ENCODE measurements around the gene GPC5. TPM values are rescaled to one million over a fixed set of nuclear protein-coding genes. Genes with fewer than 3 reads are reported as not detected.

GPC5 gene
- total and polyA plus RNA-seq, 2 of the 13 experiments (the other 11 are each of a cell fraction or from before 2014, with no cell fraction given) = 0.02 to 0.07 TPM

DNA sequence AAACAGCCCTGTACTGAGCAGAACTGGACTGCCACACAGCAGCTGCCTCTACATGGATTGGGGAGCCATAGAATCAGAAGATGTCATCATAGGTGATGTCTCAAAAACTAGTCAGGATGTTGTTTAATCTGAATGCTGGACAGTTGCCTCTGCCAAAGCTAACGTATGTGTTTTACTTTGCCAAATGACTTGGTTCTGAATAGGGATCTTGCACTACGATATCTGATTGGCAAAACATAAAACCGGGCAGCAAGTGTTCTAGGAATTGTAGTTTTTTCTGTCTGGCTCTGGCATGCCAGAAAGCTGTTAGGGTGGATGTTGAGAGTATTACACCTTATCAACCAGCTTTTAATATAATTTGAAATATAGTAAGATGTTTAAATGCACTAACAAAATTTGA is 645.9 kb downstream of the GPC5 start:
- POLR2A ChIA-PET = no interaction called here
- H3K4me3 ChIP-seq (replicated peaks in 1 of 3; ENCODE audit: insufficient read depth in 1 of 3, low read depth in 2 of 3, low read length in 3 of 3) = no peak overlapping the region
- no peaks in the 10 kb centered on the region; a peak in 1 of 5 replicates for H3K27me3 ChIP-seq (ENCODE audit: control insufficient read depth in 1 of 2, insufficient read depth in 2 of 2, low read length in 2 of 2)
- H3K4me1 ChIP-seq (ENCODE audit: insufficient read depth, low read length) = no peaks in the 10 kb centered on the region
- H3K36me3 ChIP-seq (replicated peaks in 1 of 2; ENCODE audit: control insufficient read depth in 1 of 2, insufficient read depth in 2 of 2, low read length in 2 of 2) = no peaks in the 10 kb centered on the region
- FAIRE-seq = no peak
- no peak for TF ChIP-seq IKZF4 (CRISPR knock-in tag; IDR thresholded peaks at IDR 0.05; ENCODE audit: borderline replicate concordance, low read depth, not compliant biosample characterization)
- no peak for TF ChIP-seq HCFC1 (IDR thresholded peaks at IDR 0.05; ENCODE audit: low read depth, low read length)
- TF ChIP-seq AHR (CRISPR knock-in tag; IDR thresholded peaks at IDR 0.05) = no peak
- TF ChIP-seq CENPBD1 (CRISPR knock-in tag; IDR thresholded peaks at IDR 0.05; ENCODE audit: borderline replicate concordance, low read depth) = no peak
- TF ChIP-seq MYPOP (CRISPR knock-in tag; IDR thresholded peaks at IDR 0.05) = no peak
- no peak for TF ChIP-seq SAP130 (CRISPR knock-in tag; IDR thresholded peaks at IDR 0.05; ENCODE audit: low read depth)
- no peak for TF ChIP-seq ZNF354B (CRISPR knock-in tag; IDR thresholded peaks at IDR 0.05)
- TF ChIP-seq, protein P1, sequence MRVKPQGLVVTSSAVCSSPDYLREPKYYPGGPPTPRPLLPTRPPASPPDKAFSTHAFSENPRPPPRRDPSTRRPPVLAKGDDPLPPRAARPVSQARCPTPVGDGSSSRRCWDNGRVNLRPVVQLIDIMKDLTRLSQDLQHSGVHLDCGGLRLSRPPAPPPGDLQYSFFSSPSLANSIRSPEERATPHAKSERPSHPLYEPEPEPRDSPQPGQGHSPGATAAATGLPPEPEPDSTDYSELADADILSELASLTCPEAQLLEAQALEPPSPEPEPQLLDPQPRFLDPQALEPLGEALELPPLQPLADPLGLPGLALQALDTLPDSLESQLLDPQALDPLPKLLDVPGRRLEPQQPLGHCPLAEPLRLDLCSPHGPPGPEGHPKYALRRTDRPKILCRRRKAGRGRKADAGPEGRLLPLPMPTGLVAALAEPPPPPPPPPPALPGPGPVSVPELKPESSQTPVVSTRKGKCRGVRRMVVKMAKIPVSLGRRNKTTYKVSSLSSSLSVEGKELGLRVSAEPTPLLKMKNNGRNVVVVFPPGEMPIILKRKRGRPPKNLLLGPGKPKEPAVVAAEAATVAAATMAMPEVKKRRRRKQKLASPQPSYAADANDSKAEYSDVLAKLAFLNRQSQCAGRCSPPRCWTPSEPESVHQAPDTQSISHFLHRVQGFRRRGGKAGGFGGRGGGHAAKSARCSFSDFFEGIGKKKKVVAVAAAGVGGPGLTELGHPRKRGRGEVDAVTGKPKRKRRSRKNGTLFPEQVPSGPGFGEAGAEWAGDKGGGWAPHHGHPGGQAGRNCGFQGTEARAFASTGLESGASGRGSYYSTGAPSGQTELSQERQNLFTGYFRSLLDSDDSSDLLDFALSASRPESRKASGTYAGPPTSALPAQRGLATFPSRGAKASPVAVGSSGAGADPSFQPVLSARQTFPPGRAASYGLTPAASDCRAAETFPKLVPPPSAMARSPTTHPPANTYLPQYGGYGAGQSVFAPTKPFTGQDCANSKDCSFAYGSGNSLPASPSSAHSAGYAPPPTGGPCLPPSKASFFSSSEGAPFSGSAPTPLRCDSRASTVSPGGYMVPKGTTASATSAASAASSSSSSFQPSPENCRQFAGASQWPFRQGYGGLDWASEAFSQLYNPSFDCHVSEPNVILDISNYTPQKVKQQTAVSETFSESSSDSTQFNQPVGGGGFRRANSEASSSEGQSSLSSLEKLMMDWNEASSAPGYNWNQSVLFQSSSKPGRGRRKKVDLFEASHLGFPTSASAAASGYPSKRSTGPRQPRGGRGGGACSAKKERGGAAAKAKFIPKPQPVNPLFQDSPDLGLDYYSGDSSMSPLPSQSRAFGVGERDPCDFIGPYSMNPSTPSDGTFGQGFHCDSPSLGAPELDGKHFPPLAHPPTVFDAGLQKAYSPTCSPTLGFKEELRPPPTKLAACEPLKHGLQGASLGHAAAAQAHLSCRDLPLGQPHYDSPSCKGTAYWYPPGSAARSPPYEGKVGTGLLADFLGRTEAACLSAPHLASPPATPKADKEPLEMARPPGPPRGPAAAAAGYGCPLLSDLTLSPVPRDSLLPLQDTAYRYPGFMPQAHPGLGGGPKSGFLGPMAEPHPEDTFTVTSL (CRISPR knock-in tag; IDR thresholded peaks at IDR 0.05; ENCODE audit: borderline replicate concordance) = no peak
- TF ChIP-seq ZNF264 (CRISPR knock-in tag; IDR thresholded peaks at IDR 0.05) = no peak
- no peak for TF ChIP-seq MAZ (IDR thresholded peaks at IDR 0.05; ENCODE audit: borderline replicate concordance, low read depth, low read length)
- TF ChIP-seq MAZ (CRISPR knock-in tag; IDR thresholded peaks at IDR 0.05; ENCODE audit: low read depth) = no peak
- TF ChIP-seq, protein P2, sequence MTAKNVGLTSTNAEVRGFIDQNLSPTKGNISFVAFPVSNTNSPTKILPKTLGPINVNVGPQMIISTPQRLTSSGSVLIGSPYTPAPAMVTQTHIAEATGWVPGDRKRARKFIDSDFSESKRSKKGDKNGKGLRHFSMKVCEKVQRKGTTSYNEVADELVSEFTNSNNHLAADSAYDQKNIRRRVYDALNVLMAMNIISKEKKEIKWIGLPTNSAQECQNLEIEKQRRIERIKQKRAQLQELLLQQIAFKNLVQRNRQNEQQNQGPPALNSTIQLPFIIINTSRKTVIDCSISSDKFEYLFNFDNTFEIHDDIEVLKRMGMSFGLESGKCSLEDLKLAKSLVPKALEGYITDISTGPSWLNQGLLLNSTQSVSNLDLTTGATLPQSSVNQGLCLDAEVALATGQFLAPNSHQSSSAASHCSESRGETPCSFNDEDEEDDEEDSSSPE (CRISPR knock-in tag; IDR thresholded peaks at IDR 0.05) = no peak
- TF ChIP-seq ZNF232 (CRISPR knock-in tag; IDR thresholded peaks at IDR 0.05; ENCODE audit: borderline replicate concordance) = no peak
- no peak for TF ChIP-seq WIZ (CRISPR knock-in tag; IDR thresholded peaks at IDR 0.05)
- TF ChIP-seq ZNF350 (CRISPR knock-in tag; IDR thresholded peaks at IDR 0.05; ENCODE audit: borderline replicate concordance, low read depth) = no peak
- TF ChIP-seq, protein P3, sequence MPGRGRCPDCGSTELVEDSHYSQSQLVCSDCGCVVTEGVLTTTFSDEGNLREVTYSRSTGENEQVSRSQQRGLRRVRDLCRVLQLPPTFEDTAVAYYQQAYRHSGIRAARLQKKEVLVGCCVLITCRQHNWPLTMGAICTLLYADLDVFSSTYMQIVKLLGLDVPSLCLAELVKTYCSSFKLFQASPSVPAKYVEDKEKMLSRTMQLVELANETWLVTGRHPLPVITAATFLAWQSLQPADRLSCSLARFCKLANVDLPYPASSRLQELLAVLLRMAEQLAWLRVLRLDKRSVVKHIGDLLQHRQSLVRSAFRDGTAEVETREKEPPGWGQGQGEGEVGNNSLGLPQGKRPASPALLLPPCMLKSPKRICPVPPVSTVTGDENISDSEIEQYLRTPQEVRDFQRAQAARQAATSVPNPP (CRISPR knock-in tag; IDR thresholded peaks at IDR 0.05) = no peak
- in situ Hi-C loops (cut with HindIII; ENCODE audit: extremely low pct_ligation_motif_present, low pct_unique_long_range_greater_than_20kb) = no loop called here
- intact Hi-C loops (cut with micrococcal nuclease; ENCODE audit: unreplicated experiment) = no loop called here
- CTCF ChIA-PET (ENCODE audit: low intra/inter-chr PET ratio, low total read pairs) = no interaction called here
- no peak for ATAC-seq
- no peak overlapping the region for H3K27ac ChIP-seq (ENCODE audit: extremely low read length, insufficient read depth, low read length)
- H4K20me1 ChIP-seq (ENCODE audit: insufficient read depth, low read length) = no peaks in the 10 kb centered on the region
- DNase-seq (ENCODE audit: low spot score) = no peak
- 3% methylated on average over 3 of the region's 3 CpGs for WGBS (ENCODE audit: low lambda C conversion rate)
- H3K4me2 ChIP-seq (ENCODE audit: low read depth, low read length) = no peak overlapping the region
- H3K79me2 ChIP-seq (ENCODE audit: insufficient read depth, low read length) = no peaks in the 10 kb centered on the region
- no peak overlapping the region for H3K9ac ChIP-seq (ENCODE audit: insufficient read depth, low read depth, low read length)
- no TSS peak for BruUV-seq (replicated peaks)
- H2AFZ ChIP-seq (ENCODE audit: low read length) = no peak overlapping the region
- H3K9me3 ChIP-seq (ENCODE audit: low read length) = no peaks in the 10 kb centered on the region

All from HepG2 (cell line).